ENCODE results near the gene HSF2.

HSF2 gene

GRCh38 chr6:122400121-122400450, 634 bp downstream of the HSF2 start:
- no peak for FAIRE-seq

GRCh38 chr6:122400462-122401089, 1.1 kb downstream of the HSF2 start:
- FAIRE-seq = no peak

- FAIRE-seq = no peak
Observed at GRCh38 chr6:122401104-122401503, 1.7 kb downstream of the HSF2 start.

- FAIRE-seq = no peak
Observed at GRCh38 chr6:122404444-122404843, 5.0 kb downstream of the HSF2 start.

- no peak for FAIRE-seq
Observed at GRCh38 chr6:122405417-122405816, 6.0 kb downstream of the HSF2 start.

- FAIRE-seq = no peak
Observed at GRCh38 chr6:122406187-122406586, 6.7 kb downstream of the HSF2 start.

DNA sequence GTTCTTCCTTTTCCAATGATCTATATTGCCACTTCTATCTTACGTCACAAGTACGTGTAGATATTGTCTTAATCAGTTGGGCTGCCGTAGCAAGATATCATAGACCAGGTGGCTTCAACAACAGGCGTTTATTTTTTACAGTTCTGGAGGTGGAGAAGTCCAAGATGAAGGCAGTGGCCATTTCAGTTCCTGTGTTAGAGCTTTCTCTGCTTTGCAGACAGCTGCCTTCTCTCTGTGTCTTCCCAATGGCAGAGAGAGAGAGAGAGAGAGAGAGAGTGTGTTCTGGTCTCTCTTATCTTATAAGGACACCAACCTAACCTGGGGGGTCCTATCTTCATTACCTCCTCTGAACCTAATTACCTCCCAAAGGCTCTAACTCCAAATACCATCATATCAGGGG, 8.3 kb downstream of the HSF2 start:
- FAIRE-seq = no peak

DNA sequence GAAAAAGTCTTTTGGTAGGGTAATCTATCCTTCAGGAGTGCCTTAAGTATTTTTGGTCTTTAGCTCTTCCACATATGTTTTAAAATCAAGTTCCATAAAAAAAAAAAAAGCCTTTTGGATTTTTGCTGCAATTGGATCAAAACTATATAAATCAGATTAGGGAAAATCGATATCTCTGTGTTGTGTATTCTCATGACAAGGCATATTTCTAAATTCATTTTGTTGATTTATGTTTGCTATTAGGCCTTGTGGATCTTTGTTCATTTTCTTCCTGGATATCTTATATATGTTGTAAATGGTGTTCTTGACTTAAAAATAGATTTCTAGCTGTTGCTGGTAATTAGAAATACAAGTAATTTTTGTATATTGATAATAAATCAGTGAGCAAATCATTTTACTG, 8.8 kb downstream of the HSF2 start:
- peak; percentile 6 for FAIRE-seq

GRCh38 chr6:122408702-122409458, 9.4 kb downstream of the HSF2 start:
- FAIRE-seq = no peak

DNA sequence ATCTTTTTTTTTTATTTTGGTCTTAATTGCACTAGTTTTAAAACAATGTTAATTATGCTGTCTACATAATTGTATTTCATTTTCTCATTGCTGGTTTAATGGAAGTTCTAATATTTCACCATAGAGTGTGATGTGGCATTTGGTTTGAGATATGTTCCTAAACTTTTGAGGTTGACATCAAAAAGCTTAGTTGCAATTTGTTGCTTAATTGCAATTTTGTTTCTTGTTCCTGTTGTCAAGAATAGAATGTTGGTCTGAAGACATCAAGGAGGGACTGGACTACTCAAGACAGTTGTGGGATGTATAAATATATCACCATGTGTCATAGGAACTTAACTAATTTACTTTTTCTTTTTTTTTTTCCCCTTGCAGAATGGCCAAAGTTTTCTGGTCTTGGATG, 12.5 kb downstream of the HSF2 start:
- FAIRE-seq = peak; percentile 6

- FAIRE-seq = no peak
Observed at GRCh38 chr6:122416825-122417224, 17.4 kb downstream of the HSF2 start.

- FAIRE-seq = peak; percentile 47
Observed at GRCh38 chr6:122422003-122422402, 22.6 kb downstream of the HSF2 start.

GRCh38 chr6:122422614-122423267, 23.3 kb downstream of the HSF2 start:
- FAIRE-seq = peak; percentile 44

DNA sequence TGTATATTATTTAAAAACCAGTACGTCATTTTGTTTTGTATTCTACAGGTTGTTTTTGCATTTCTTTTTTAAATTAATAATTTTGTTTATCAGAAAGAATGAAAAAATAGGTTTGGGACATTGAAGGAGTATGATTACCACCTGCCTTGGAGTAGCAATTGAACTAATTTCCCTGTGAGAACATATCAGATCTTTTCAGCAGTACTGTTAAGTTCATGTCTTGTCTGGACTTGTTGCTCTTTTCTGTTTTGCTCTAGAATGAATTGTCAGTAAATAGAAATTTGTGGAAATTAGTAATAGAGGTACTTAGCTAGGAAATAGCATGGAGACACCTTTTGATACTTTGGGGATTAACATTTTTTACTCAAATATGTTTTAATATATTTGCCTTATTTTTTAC, 24.3 kb downstream of the HSF2 start:
- FAIRE-seq = peak; percentile 44

DNA sequence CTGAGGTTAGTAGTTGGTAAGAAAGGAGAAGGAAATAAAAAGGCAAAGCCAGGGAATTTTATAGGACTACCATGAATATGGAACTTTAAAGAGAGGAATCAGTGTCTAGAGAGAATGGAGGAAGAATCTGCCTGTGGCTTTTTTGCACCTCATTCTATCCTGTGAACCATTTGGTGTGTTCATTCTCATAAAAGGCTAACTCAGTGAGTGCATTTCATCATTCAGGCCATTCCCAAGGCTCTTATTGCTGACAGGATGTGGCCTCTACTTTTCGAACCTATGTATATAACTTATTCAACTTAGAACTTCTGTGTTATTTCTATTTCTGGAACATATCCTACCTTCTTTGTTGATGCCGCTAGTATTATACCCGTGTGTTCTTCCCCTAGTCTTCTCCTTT, 27.1 kb downstream of the HSF2 start:
- no peak for FAIRE-seq

DNA sequence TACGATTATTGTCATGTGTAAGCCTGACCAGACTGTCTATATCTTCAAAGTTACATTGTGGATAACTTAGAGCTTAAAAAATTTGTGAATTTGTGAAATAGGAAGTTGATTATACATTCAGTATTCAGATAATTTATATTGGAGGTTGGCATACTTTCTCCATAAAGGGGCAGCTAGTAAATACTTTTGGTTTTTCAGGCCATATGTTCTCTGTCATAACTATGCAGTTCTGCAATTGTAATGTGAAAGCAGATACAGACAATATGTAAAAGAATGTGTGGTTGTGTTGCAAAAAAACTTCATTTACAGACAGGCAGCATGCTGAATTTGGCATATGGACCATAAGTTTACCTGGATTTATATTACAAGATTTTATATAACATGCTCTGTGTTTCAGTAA, 29.3 kb downstream of the HSF2 start:
- no peak for FAIRE-seq

DNA sequence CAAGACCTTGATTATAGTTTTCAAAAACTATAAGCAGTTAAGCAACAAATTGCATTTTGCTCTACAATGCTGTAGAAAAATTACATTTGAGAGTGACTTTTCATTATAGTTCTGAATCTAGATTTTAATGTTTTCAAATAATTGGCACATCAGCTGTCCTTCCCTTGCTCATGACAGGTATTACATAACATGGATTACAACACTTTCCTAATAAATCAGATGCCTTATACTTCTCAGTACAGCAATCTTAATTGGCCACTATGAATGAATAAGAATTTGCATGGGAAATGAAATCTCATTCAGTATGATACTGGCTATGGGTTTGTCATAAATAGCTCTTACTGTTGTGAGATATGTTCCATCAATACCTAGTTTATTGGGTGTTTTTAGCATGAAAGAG, 29.9 kb downstream of the HSF2 start:
- FAIRE-seq = no peak

- FAIRE-seq = no peak
Observed at GRCh38 chr6:122431780-122432179, 32.3 kb downstream of the HSF2 start.

- FAIRE-seq = no peak
Observed at GRCh38 chr6:122432816-122433215, 33.4 kb downstream of the HSF2 start.

DNA sequence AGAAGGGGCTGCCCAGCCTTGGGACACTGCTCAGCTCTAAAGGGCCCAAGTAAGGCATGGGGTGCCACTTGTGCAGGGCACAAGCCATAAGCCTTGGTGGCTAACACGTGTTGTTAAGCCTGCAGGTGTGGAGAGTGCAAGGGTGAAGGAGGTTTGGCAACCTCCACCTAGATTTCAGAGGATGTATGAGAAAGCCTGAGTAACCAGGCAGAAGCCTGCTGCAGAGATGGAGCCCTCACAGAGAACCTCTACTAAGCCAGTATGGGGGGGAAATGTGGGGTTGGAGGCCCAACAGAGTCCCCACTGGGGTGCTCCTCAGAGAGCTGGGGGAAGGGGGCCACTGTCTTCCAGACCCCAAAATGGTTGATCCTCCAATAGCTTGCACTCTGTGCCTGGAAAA, 39.5 kb downstream of the HSF2 start:
- no peak for FAIRE-seq

GRCh38 chr6:122445274-122445673, 45.8 kb downstream of the HSF2 start:
- no peak for FAIRE-seq

DNA sequence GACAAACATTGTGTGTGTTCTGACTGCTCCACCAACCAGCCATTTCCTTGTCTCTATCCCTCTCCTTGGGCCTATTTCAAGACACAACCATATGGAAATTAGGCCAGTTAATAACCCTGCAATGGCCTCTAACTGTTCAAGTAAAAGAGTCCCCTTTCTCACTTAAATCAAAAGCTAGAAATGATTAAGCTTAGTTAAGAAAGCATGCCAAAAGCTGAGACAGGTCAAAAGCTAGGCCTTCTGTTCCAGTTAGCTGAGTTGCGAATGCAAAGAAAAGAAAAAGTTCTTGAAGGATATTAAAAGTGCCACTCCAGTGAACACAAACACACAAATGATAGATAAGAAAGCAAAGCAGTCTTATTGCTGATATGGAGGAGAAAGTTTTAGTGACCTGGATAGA, 49.6 kb downstream of the HSF2 start:
- FAIRE-seq = no peak

DNA sequence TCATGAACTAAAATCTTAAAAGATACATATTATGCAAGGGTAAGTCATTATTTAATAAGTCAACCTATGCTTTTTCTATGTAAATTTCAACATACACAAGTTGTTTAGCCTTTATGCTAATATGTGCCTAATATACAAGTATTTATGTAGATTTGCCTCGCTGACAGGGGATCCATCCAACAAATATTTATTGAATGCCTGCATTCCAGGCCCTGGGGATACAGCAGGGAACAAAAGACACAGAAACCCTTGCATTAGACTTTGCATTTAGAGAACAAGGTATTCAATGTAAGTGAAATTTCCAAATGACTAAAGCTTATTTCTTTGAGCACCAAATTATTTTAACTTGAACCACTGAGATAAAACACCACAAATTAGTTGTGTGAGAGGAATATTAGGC, 53.1 kb downstream of the HSF2 start:
- FAIRE-seq = no peak

GRCh38 chr6:122454673-122455072, 55.2 kb downstream of the HSF2 start:
- no peak for FAIRE-seq
